Sigmoid colon (tissue), 4 donors: ENCODE measurements around the gene SLC20A1.

Source experiments
- EP300 ChIP-seq, 4 donors: sonication (generic); formaldehyde crosslinking; IDR thresholded peaks; one replicate each; pipeline ENCODE4 v1.6.1; 2017; ENCODE audit warnings: antibody characterized with exemption in 4 of 4
- POLR2AphosphoS5 ChIP-seq, 4 donors: sonication (generic); formaldehyde crosslinking; IDR thresholded peaks; one replicate each; pipeline ENCODE4 v1.6.1; 2017; ENCODE audit warnings: antibody characterized with exemption in 4 of 4
- TF ChIP-seq, protein P1 (sequence below), 4 experiments: fragments of 450-650 bp in 3 of 4; fragments of 200-600 bp in 1 of 4; IDR thresholded peaks; one replicate each; pipeline ENCODE4 v1.5.1; 2016 to 2019; ENCODE audit warnings: antibody characterized with exemption in 4 of 4, mild to moderate bottlenecking in 3 of 4, moderate library complexity in 2 of 4

- TF ChIP-seq POLR2AphosphoS5 (IDR thresholded peaks at IDR 0.05) (no peak), EP300 (IDR thresholded peaks at IDR 0.05) (no peak)
- TF ChIP-seq, protein P1, sequence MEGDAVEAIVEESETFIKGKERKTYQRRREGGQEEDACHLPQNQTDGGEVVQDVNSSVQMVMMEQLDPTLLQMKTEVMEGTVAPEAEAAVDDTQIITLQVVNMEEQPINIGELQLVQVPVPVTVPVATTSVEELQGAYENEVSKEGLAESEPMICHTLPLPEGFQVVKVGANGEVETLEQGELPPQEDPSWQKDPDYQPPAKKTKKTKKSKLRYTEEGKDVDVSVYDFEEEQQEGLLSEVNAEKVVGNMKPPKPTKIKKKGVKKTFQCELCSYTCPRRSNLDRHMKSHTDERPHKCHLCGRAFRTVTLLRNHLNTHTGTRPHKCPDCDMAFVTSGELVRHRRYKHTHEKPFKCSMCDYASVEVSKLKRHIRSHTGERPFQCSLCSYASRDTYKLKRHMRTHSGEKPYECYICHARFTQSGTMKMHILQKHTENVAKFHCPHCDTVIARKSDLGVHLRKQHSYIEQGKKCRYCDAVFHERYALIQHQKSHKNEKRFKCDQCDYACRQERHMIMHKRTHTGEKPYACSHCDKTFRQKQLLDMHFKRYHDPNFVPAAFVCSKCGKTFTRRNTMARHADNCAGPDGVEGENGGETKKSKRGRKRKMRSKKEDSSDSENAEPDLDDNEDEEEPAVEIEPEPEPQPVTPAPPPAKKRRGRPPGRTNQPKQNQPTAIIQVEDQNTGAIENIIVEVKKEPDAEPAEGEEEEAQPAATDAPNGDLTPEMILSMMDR (IDR thresholded peaks at IDR 0.05) = no peak
Observed at GRCh38 chr2:112661656-112662305, 16.0 kb downstream of the SLC20A1 start.
